HepG2 (cell line): Measurements from ENCODE around the gene DDX20. TPM values are rescaled to one million over a fixed set of nuclear protein-coding genes. Genes with fewer than 3 reads are reported as not detected.

ENCODE experiments used
- ATAC-seq: fragments of 200-7000 bp; cut with Tn5 transposase; 3 replicates; pipeline ENCODE4 v1.9.1; 2020; ENCODE audit warnings: mild to moderate bottlenecking, moderate library complexity
- BruUV-seq: library from RNA; stranded (reverse); fragments of 400-500 nt; replicated peaks from 2 replicates; lab custom pipeline; 2021; lab: Mats Ljungman, UMichigan
- CTCF ChIA-PET: fragments of 300-600 bp; formaldehyde crosslinking; extraction: SDS; loops from one replicate; lab custom pipeline; 2021; ENCODE audit warnings: low total read pairs, inconsistent platforms, low intra/inter-chr PET ratio; lab: Yijun Ruan, JAX
- POLR2A ChIA-PET: fragments of 350-600 bp; sonication (Branson Sonifier 250); formaldehyde crosslinking; loops from one replicate; lab custom pipeline; 2020; ENCODE audit warnings: antibody characterized with exemption, inconsistent platforms; lab: Yijun Ruan, JAX
- DNase-seq: peaks from one replicate; pipeline ENCODE4 v3.0.0-alpha.2; 2015; ENCODE audit warnings: low spot score
- FAIRE-seq: peaks from 3 replicates; lab custom pipeline; 2011; peaks lifted over from hg19 to GRCh38; lab: Jason Lieb, UNC
- H2AFZ ChIP-seq: one replicate; pipeline ENCODE4 v1.6.1; 2011; ENCODE audit warnings: low read length, inconsistent platforms
- H3K27ac ChIP-seq: fragments of 300-600 bp; 3 replicates; pipeline ENCODE4 v1.8.0; 2011; ENCODE audit warnings: mixed run types, mild to moderate bottlenecking, mixed read lengths, low read length, inconsistent platforms; ENCODE audit not compliant: insufficient read depth; ENCODE audit errors: extremely low read length
- H3K27me3 ChIP-seq, 2 experiments: fragments of 200-600 bp in 1 of 2; 2 replicates in 1 of 2; 3 replicates in 1 of 2; pipeline versions ENCODE4 v1.6.0 to v1.8.0; 2011; ENCODE audit warnings: low read length in 2 of 2, mild to moderate bottlenecking in 2 of 2, moderate library complexity in 2 of 2, inconsistent platforms in 1 of 2; ENCODE audit not compliant: insufficient read depth in 2 of 2, control insufficient read depth in 1 of 2
- H3K36me3 ChIP-seq, 2 experiments: fragments of 200-600 bp in 1 of 2; replicated peaks in 1 of 2; 2 replicates in 1 of 2; 3 replicates in 1 of 2; pipeline versions ENCODE4 v1.5.1 to v1.8.0; 2011; ENCODE audit warnings: low read length in 2 of 2, inconsistent platforms in 1 of 2; ENCODE audit not compliant: insufficient read depth in 2 of 2, control insufficient read depth in 1 of 2
- H3K4me1 ChIP-seq: 2 replicates; pipeline ENCODE4 v1.5.1; 2012; ENCODE audit warnings: low read length, inconsistent platforms; ENCODE audit not compliant: insufficient read depth
- H3K4me2 ChIP-seq: 2 replicates; pipeline ENCODE4 v1.6.0; 2011; ENCODE audit warnings: low read depth, low read length, inconsistent platforms
- H3K4me3 ChIP-seq, 3 experiments: fragments of 200-600 bp in 1 of 3; sonication (generic), shearing (Covaris generic) in 1 of 3; replicated peaks in 1 of 3; 2 replicates each; pipeline ENCODE4 v1.5.1; 2011 to 2016; ENCODE audit warnings: low read length in 3 of 3, inconsistent platforms in 2 of 3, low read depth in 2 of 3, mild to moderate bottlenecking in 2 of 3, control low read depth in 1 of 3, mixed read lengths in 1 of 3; ENCODE audit not compliant: insufficient read depth in 1 of 3
- H3K79me2 ChIP-seq: one replicate; pipeline ENCODE4 v1.6.1; 2011; ENCODE audit warnings: low read length, inconsistent platforms; ENCODE audit not compliant: insufficient read depth
- H3K9ac ChIP-seq: 2 replicates; pipeline ENCODE4 v1.6.0; 2011; ENCODE audit warnings: mild to moderate bottlenecking, low read depth, low read length, inconsistent platforms; ENCODE audit not compliant: insufficient read depth
- H3K9me3 ChIP-seq: 2 replicates; pipeline ENCODE4 v1.5.1; 2012; ENCODE audit warnings: mild to moderate bottlenecking, low read length
- H4K20me1 ChIP-seq: 2 replicates; pipeline ENCODE4 v1.6.0; 2011; ENCODE audit warnings: inconsistent platforms, mild to moderate bottlenecking, low read length, moderate library complexity; ENCODE audit not compliant: insufficient read depth
- KAT2B ChIP-seq: fragments of 150-350 bp; IDR thresholded peaks from 2 replicates; pipeline ENCODE4 v1.6.1; 2014; ENCODE audit warnings: low read depth, low read length, borderline replicate concordance
- SSRP1 ChIP-seq: IDR thresholded peaks from 2 replicates; pipeline ENCODE4 v1.6.1; 2016; ENCODE audit warnings: control low read depth
- WIZ ChIP-seq: sonication (generic); formaldehyde crosslinking; IDR thresholded peaks from 2 replicates; pipeline ENCODE4 v1.5.1; 2020; ENCODE audit warnings: mild to moderate bottlenecking, missing genetic modification reagents
- ZBTB3 ChIP-seq: sonication (generic); formaldehyde crosslinking; IDR thresholded peaks from 2 replicates; pipeline ENCODE4 v1.4.0; 2020; ENCODE audit warnings: low read depth, mild to moderate bottlenecking, moderate library complexity, missing genetic modification reagents, borderline replicate concordance
- ZNF496 ChIP-seq: sonication (generic); formaldehyde crosslinking; IDR thresholded peaks from 2 replicates; pipeline ENCODE4 v1.8.1; 2023; ENCODE audit warnings: mild to moderate bottlenecking, moderate library complexity, missing genetic modification reagents; ENCODE audit not compliant: insufficient replicate concordance
- WGBS: methylation state at CpG from one replicate; pipeline ENCODE4 v1.1.6; 2017; ENCODE audit warnings: low lambda C conversion rate; 5-methylcytosine and 5-hydroxymethylcytosine counted together
- in situ Hi-C: cut with HindIII; loops from 2 replicates; pipeline ENCODE4 v1.10.0; 2017; ENCODE audit warnings: low pct_unique_long_range_greater_than_20kb; ENCODE audit not compliant: extremely low pct_ligation_motif_present
- intact Hi-C: fragments of 100-400 bp; cut with micrococcal nuclease; formaldehyde crosslinking; loops from one replicate; pipeline ENCODE4 v1.10.0; 2022; ENCODE audit not compliant: unreplicated experiment
- polyA plus RNA-seq, 8 experiments: library from polyadenylated mRNA; depleted of rRNA in 3 of 8; stranded (reverse) in 7 of 8; unstranded in 1 of 8; fragments of >200 nt; fragmentation: Illumina TruSeq in 4 of 8; extraction: Trizol in 4 of 8; gene quantifications; 2 replicates each; pipeline versions ENCODE4 v1.2.1 to v1.2.3, GENCODE V29; 2011 to 2016; ENCODE audit warnings: low read depth in 4 of 8, missing spikeins in 1 of 8, mixed read lengths in 1 of 8; ENCODE audit not compliant: insufficient read depth in 1 of 8
- total RNA-seq, 5 experiments: library from RNA; depleted of rRNA; stranded (reverse); fragments of >200 nt; fragmentation: Illumina TruSeq; extraction: Trizol; gene quantifications; 2 replicates each; pipeline ENCODE4 v1.2.3, GENCODE V29; 2016; ENCODE audit warnings: low read depth in 1 of 5
- TF ChIP-seq, protein P1 (sequence below): sonication (generic); formaldehyde crosslinking; conservative IDR thresholded peaks from 2 replicates; pipeline ENCODE4 v1.5.0; 2020; ENCODE audit warnings: missing genetic modification reagents
- TF ChIP-seq, protein P2 (sequence below): sonication (generic); formaldehyde crosslinking; IDR thresholded peaks from 2 replicates; pipeline ENCODE4 v1.5.0; 2020; ENCODE audit warnings: mild to moderate bottlenecking, missing genetic modification reagents
- TF ChIP-seq, protein P3 (sequence below): IDR thresholded peaks from 2 replicates; pipeline ENCODE4 v1.6.1; 2012; ENCODE audit warnings: inconsistent platforms
- TF ChIP-seq, protein P4 (sequence below): sonication (generic); formaldehyde crosslinking; IDR thresholded peaks from 2 replicates; pipeline ENCODE4 v1.9.0; 2021; ENCODE audit warnings: mild to moderate bottlenecking, missing genetic modification reagents

The DDX20 gene
- total and polyA plus RNA-seq, 2 of the 13 experiments (the other 11 are each of a cell fraction or from before 2014, with no cell fraction given): 4.0 to 14.3 TPM

DNA sequence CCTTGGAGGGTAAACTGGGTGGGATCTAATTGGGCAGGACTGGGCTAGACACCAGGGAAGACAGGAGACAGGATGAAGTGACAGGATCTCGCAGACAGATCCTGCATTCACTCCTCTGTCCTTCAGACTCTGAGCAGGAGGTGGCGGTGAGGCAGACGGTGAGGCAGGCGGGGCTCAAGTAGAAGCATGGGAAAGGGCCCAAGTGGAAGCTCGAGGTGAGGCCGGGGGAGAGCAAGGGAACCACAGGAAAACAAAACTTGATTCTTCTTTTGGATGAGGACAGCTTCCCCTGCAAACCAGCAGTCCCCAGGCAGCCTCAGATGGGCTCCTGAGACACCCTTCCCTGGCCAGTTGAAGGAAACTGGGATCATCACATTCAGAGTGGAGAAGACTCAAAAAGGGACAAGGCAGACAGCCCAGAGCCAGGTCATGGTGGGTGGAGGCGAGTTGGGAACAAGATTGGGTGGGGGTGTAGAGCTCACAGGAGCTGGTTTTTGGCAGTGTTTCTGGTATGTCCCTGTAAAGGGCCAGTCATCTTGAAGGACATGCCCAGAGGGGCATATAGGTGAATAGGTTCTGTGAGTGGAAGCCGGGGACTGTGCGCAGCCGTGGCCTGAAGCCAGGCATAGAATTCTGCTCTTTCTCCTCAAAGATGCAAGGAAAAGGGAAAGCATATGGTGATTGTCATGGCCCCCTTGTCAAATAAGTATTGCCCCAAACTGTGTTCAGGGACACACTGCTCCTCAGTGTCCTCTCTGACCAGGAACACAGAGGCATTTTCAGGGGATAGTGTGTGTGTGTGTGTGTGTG is 34.5 kb upstream of the DDX20 start:
- H3K9me3 ChIP-seq: no peaks in the 10 kb centered on the region
- no peak overlapping the region for H3K4me3 ChIP-seq
- 58% methylated on average over 10 of the region's 10 CpGs for WGBS
- intact Hi-C loops: no loop called here
- peak; percentile 31 for ATAC-seq
- ChIA-PET CTCF (no interaction called here), POLR2A (interaction anchor here (0.7 kb wide), 1 partner anchor 18 kb away, joined by 3 read pairs; the partner anchor contains the start of gene INKA2)
- no peaks in the 10 kb centered on the region for H3K79me2 ChIP-seq
- no peak overlapping the region for H3K9ac ChIP-seq
- no TSS peak for BruUV-seq
- in situ Hi-C loops: loop anchor here (5.0 kb wide), 1 partner anchor 36 kb away; the partner anchor contains the start of gene DDX20
- peak overlapping the region; percentile 51 for H3K4me2 ChIP-seq
- no peak overlapping the region for H3K27ac ChIP-seq
- TF ChIP-seq ZBTB3 (no peak), WIZ (CRISPR knock-in tag) (no peak), ZNF496 (no peak), SSRP1 (CRISPR knock-in tag) (0 out of 2 replicates have a peak, but pooled peaks have one; percentile 45), KAT2B (no peak)
- TF ChIP-seq, protein P1, sequence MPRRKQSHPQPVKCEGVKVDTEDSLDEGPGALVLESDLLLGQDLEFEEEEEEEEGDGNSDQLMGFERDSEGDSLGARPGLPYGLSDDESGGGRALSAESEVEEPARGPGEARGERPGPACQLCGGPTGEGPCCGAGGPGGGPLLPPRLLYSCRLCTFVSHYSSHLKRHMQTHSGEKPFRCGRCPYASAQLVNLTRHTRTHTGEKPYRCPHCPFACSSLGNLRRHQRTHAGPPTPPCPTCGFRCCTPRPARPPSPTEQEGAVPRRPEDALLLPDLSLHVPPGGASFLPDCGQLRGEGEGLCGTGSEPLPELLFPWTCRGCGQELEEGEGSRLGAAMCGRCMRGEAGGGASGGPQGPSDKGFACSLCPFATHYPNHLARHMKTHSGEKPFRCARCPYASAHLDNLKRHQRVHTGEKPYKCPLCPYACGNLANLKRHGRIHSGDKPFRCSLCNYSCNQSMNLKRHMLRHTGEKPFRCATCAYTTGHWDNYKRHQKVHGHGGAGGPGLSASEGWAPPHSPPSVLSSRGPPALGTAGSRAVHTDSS (CRISPR knock-in tag): no peak
- TF ChIP-seq, protein P2, sequence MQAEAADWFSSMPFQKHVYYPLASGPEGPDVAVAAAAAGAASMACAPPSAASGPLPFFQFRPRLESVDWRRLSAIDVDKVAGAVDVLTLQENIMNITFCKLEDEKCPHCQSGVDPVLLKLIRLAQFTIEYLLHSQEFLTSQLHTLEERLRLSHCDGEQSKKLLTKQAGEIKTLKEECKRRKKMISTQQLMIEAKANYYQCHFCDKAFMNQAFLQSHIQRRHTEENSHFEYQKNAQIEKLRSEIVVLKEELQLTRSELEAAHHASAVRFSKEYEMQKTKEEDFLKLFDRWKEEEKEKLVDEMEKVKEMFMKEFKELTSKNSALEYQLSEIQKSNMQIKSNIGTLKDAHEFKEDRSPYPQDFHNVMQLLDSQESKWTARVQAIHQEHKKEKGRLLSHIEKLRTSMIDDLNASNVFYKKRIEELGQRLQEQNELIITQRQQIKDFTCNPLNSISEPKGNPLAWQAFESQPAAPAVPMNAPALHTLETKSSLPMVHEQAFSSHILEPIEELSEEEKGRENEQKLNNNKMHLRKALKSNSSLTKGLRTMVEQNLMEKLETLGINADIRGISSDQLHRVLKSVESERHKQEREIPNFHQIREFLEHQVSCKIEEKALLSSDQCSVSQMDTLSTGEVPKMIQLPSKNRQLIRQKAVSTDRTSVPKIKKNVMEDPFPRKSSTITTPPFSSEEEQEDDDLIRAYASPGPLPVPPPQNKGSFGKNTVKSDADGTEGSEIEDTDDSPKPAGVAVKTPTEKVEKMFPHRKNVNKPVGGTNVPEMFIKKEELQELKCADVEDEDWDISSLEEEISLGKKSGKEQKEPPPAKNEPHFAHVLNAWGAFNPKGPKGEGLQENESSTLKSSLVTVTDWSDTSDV: no peak
- TF ChIP-seq, protein P3, sequence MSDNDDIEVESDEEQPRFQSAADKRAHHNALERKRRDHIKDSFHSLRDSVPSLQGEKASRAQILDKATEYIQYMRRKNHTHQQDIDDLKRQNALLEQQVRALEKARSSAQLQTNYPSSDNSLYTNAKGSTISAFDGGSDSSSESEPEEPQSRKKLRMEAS: peak; percentile 13; the same call in 1 of the 2 replicates
- TF ChIP-seq, protein P4, sequence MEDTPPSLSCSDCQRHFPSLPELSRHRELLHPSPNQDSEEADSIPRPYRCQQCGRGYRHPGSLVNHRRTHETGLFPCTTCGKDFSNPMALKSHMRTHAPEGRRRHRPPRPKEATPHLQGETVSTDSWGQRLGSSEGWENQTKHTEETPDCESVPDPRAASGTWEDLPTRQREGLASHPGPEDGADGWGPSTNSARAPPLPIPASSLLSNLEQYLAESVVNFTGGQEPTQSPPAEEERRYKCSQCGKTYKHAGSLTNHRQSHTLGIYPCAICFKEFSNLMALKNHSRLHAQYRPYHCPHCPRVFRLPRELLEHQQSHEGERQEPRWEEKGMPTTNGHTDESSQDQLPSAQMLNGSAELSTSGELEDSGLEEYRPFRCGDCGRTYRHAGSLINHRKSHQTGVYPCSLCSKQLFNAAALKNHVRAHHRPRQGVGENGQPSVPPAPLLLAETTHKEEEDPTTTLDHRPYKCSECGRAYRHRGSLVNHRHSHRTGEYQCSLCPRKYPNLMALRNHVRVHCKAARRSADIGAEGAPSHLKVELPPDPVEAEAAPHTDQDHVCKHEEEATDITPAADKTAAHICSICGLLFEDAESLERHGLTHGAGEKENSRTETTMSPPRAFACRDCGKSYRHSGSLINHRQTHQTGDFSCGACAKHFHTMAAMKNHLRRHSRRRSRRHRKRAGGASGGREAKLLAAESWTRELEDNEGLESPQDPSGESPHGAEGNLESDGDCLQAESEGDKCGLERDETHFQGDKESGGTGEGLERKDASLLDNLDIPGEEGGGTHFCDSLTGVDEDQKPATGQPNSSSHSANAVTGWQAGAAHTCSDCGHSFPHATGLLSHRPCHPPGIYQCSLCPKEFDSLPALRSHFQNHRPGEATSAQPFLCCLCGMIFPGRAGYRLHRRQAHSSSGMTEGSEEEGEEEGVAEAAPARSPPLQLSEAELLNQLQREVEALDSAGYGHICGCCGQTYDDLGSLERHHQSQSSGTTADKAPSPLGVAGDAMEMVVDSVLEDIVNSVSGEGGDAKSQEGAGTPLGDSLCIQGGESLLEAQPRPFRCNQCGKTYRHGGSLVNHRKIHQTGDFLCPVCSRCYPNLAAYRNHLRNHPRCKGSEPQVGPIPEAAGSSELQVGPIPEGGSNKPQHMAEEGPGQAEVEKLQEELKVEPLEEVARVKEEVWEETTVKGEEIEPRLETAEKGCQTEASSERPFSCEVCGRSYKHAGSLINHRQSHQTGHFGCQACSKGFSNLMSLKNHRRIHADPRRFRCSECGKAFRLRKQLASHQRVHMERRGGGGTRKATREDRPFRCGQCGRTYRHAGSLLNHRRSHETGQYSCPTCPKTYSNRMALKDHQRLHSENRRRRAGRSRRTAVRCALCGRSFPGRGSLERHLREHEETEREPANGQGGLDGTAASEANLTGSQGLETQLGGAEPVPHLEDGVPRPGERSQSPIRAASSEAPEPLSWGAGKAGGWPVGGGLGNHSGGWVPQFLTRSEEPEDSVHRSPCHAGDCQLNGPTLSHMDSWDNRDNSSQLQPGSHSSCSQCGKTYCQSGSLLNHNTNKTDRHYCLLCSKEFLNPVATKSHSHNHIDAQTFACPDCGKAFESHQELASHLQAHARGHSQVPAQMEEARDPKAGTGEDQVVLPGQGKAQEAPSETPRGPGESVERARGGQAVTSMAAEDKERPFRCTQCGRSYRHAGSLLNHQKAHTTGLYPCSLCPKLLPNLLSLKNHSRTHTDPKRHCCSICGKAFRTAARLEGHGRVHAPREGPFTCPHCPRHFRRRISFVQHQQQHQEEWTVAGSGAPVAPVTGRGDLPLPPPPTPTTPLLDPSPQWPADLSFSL: 0 out of 2 replicates have a peak, but pooled peaks have one; percentile 39
- TF ChIP-seq, all 625 proteins: peak for 3
- no peaks in the 10 kb centered on the region for H3K27me3 ChIP-seq
- H3K4me1 ChIP-seq: peaks cover 59% of the 10 kb centered on the region
- DNase-seq (no peak), FAIRE-seq (no peak)
- no peak overlapping the region for H2AFZ ChIP-seq
- H3K36me3 ChIP-seq: no peaks in the 10 kb centered on the region
- H4K20me1 ChIP-seq: no peaks in the 10 kb centered on the region
